OCI-LY1 (cell line): Measurements from ENCODE around the gene SNX8.

ENCODE experiments used
- CTCF ChIP-seq: fragments of 200-600 bp; sonication (generic), shearing (Covaris generic); IDR thresholded peaks from 2 replicates; pipeline ENCODE4 v1.5.1; 2017; ENCODE audit warnings: mild to moderate bottlenecking, antibody characterized with exemption, low read length, moderate library complexity, mixed read lengths
- EZH2 ChIP-seq: fragments of 200-600 bp; sonication (generic), shearing (Covaris generic); IDR thresholded peaks from 2 replicates; pipeline ENCODE4 v1.8.0; 2017; ENCODE audit warnings: borderline replicate concordance, mixed run types, mild to moderate bottlenecking, antibody characterized with exemption, low read length, moderate library complexity, mixed read lengths

GRCh38 chr7:2257651-2258050, 56.6 kb downstream of the SNX8 start:
- TF ChIP-seq CTCF, result no peak
- no peak for TF ChIP-seq EZH2
